Tibial artery (tissue), 4 donors: ENCODE measurements around the gene RASSF10.

Source experiments
- DNase-seq, 2 donors: peaks; one replicate each; pipeline ENCODE4 v3.0.0-alpha.2; 2019
- H3K27ac ChIP-seq, 2 donors: fragments of 200-600 bp; sonication (generic) in 1 of 2; 1 replicate in 1 of 2; 2 replicates in 1 of 2; pipeline ENCODE4 v1.5.1; 2018 to 2019; ENCODE audit warnings: mild to moderate bottlenecking in 1 of 2
- H3K27me3 ChIP-seq, 2 donors: fragments of 200-600 bp; sonication (generic) in 1 of 2; one replicate each; pipeline versions ENCODE4 v1.5.1 to v1.6.0; 2016 to 2019
- H3K36me3 ChIP-seq, 3 donors: fragments of 200-600 bp; sonication (generic) in 2 of 3; one replicate each; pipeline ENCODE4 v1.5.1; 2016 to 2019; ENCODE audit warnings: mild to moderate bottlenecking in 2 of 3
- H3K4me1 ChIP-seq, 4 donors: fragments of 200-600 bp; sonication (generic) in 2 of 4; 1 replicate in 3 of 4; 2 replicates in 1 of 4; pipeline ENCODE4 v1.5.1; 2016 to 2019
- H3K4me3 ChIP-seq, 2 donors: fragments of 200-600 bp; sonication (generic) in 1 of 2; 1 replicate in 1 of 2; 2 replicates in 1 of 2; pipeline ENCODE4 v1.5.1; 2018 to 2019; ENCODE audit warnings: mild to moderate bottlenecking in 2 of 2
- H3K9me3 ChIP-seq, 3 donors: fragments of 200-600 bp; sonication (generic) in 1 of 3; one replicate each; pipeline ENCODE4 v1.5.1; 2016 to 2019
- intact Hi-C: fragments of 100-400 bp; cut with DNase I; formaldehyde crosslinking; loops from one replicate; pipeline ENCODE4 v1.15.0; 2023; ENCODE audit warnings: low total_unique reads
- TF ChIP-seq, protein P1 (sequence below), 2 experiments: fragments of 200-600 bp in 1 of 2; fragments of 450-650 bp in 1 of 2; IDR thresholded peaks; one replicate each; pipeline ENCODE4 v1.5.1; 2017 to 2019; ENCODE audit warnings: antibody characterized with exemption in 2 of 2, mild to moderate bottlenecking in 1 of 2, moderate library complexity in 1 of 2

The RASSF10 gene

GRCh38 chr11:13028322-13028721, 19.2 kb downstream of the RASSF10 start:
- Histone ChIP-seq H3K4me1 (no peaks in the 10 kb centered on the region), H3K27ac (no peak overlapping the region), H3K27me3 (peaks cover 0 to 3% of the 10 kb centered on the region in 2 donors), H3K4me3 (no peak overlapping the region), H3K36me3 (no peaks in the 10 kb centered on the region), H3K9me3 (no peaks in the 10 kb centered on the region)
- no peak for DNase-seq
- TF ChIP-seq, protein P1, sequence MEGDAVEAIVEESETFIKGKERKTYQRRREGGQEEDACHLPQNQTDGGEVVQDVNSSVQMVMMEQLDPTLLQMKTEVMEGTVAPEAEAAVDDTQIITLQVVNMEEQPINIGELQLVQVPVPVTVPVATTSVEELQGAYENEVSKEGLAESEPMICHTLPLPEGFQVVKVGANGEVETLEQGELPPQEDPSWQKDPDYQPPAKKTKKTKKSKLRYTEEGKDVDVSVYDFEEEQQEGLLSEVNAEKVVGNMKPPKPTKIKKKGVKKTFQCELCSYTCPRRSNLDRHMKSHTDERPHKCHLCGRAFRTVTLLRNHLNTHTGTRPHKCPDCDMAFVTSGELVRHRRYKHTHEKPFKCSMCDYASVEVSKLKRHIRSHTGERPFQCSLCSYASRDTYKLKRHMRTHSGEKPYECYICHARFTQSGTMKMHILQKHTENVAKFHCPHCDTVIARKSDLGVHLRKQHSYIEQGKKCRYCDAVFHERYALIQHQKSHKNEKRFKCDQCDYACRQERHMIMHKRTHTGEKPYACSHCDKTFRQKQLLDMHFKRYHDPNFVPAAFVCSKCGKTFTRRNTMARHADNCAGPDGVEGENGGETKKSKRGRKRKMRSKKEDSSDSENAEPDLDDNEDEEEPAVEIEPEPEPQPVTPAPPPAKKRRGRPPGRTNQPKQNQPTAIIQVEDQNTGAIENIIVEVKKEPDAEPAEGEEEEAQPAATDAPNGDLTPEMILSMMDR (IDR thresholded peaks at IDR 0.05): no peak
- intact Hi-C loops: no loop called here

GRCh38 chr11:13029872-13030271, 20.8 kb downstream of the RASSF10 start:
- H3K36me3 ChIP-seq: no peaks in the 10 kb centered on the region
- no peaks in the 10 kb centered on the region for H3K9me3 ChIP-seq
- no peaks in the 10 kb centered on the region for H3K4me1 ChIP-seq
- intact Hi-C loops: no loop called here
- no peak overlapping the region for H3K4me3 ChIP-seq
- DNase-seq: no peak
- TF ChIP-seq, protein P1 (IDR thresholded peaks at IDR 0.05): no peak
- H3K27ac ChIP-seq: no peak overlapping the region
- peaks cover 0 to 3% of the 10 kb centered on the region in 2 donors for H3K27me3 ChIP-seq

GRCh38 chr11:13030857-13031256, 21.7 kb downstream of the RASSF10 start:
- Histone ChIP-seq H3K27ac (no peak overlapping the region), H3K4me1 (no peaks in the 10 kb centered on the region), H3K9me3 (no peaks in the 10 kb centered on the region), H3K4me3 (no peak overlapping the region), H3K27me3 (peaks cover 0 to 5% of the 10 kb centered on the region in 2 donors), H3K36me3 (no peaks in the 10 kb centered on the region)
- TF ChIP-seq, protein P1 (IDR thresholded peaks at IDR 0.05): no peak
- intact Hi-C loops: no loop called here
- no peak for DNase-seq

DNA sequence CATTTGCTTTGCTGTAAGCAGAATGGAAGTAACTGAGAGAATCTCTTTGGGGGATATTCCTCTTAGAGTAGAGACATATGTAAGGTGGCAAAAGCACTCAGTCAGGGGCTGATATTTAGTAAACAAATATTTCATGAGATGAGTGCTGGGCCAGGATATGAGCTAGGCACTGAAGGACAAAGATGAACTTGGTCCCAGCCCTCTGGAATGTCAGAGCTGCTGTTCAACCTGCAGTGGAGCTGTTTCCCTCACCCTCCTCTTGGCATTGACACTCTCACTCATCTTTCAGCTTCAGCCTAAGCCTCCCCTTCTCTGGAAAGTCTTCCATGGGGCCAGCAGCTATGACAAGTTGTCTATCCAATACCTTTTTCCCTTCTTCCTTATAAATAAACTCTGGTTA, 22.2 kb downstream of the RASSF10 start:
- no peaks in the 10 kb centered on the region for H3K36me3 ChIP-seq
- no peak overlapping the region for H3K27ac ChIP-seq
- intact Hi-C loops: no loop called here
- H3K4me1 ChIP-seq: no peaks in the 10 kb centered on the region
- H3K27me3 ChIP-seq: peaks cover 0 to 10% of the 10 kb centered on the region in 2 donors
- H3K9me3 ChIP-seq: no peaks in the 10 kb centered on the region
- TF ChIP-seq, protein P1 (IDR thresholded peaks at IDR 0.05): no peak
- no peak overlapping the region for H3K4me3 ChIP-seq
- no peak for DNase-seq

DNA sequence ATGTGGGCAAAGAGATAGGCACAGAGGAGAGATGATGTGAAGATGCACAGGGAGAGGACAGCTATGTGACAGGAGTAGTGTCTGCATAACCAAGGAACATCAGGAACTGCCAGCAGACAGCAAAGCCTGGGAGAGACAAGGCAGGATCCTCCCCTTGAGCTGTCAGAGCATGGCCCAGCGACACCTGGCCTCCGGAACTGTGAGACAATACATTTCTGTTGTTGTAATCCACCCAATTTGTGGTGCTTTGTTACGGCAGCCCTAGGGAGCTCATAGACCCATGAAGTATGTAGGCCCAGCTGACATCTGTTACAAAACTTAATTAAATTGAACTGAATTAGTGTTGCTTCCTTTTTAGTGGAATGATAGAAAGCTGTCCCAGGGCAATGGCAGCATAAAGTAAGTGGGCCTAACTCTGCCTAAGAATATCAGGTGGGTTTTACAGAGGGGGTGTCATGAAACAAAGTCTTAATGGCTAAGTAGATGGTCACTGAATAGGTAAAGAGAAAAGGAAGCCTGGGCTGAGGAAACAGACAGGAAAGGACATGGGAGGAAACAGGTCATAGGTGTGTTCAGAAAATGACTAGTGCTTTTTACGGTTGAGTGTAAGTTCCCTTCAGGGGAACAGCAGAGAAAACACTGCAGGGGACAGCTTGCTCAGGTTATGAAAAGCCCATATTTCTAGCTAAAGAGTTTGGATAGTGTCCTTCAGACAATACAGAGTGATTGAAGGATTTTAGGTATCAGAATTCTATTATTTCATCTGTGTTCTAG, 24.8 kb downstream of the RASSF10 start:
- H3K4me1 ChIP-seq: no peaks in the 10 kb centered on the region
- no peak for DNase-seq
- H3K4me3 ChIP-seq: no peak overlapping the region
- peaks cover 0 to 11% of the 10 kb centered on the region in 2 donors for H3K27me3 ChIP-seq
- H3K36me3 ChIP-seq: no peaks in the 10 kb centered on the region
- H3K9me3 ChIP-seq: no peaks in the 10 kb centered on the region
- H3K27ac ChIP-seq: no peak overlapping the region
- intact Hi-C loops: no loop called here
- TF ChIP-seq, protein P1 (IDR thresholded peaks at IDR 0.05): no peak
